BJ (cell line): ENCODE measurements around the gene RHAG. TPM values are rescaled to one million over a fixed set of nuclear protein-coding genes. Genes with fewer than 3 reads are reported as not detected.

Source experiments
- CTCF ChIA-PET: fragments of 350-600 bp; formaldehyde crosslinking; extraction: SDS; loops from one replicate; lab custom pipeline; 2021; ENCODE audit warnings: antibody characterized with exemption, inconsistent platforms; lab: Yijun Ruan, JAX
- POLR2A ChIA-PET: fragments of 300-600 bp; sonication (Branson Sonifier 250); formaldehyde crosslinking; extraction: SDS; loops from one replicate; lab custom pipeline; 2021; ENCODE audit warnings: antibody characterized with exemption; lab: Charles Lee
- DNase-seq: peaks from one replicate; pipeline ENCODE4 v3.0.0-alpha.2; 2011; ENCODE audit warnings: low read depth
- H3K27me3 ChIP-seq: 2 replicates; pipeline ENCODE4 v1.6.0; 2011; ENCODE audit warnings: low read length; ENCODE audit not compliant: control insufficient read depth, insufficient read depth
- H3K36me3 ChIP-seq: 2 replicates; pipeline ENCODE4 v1.5.1; 2011; ENCODE audit warnings: low read length; ENCODE audit not compliant: control insufficient read depth, insufficient read depth
- H3K4me3 ChIP-seq: 2 replicates; pipeline ENCODE4 v1.5.1; 2011; ENCODE audit warnings: low read depth, mild to moderate bottlenecking, control low read depth, low read length
- CTCF ChIP-seq: IDR thresholded peaks from 2 replicates; pipeline ENCODE4 v1.5.1; 2011; ENCODE audit warnings: low read depth, mild to moderate bottlenecking, control low read depth, inconsistent platforms, low read length, moderate library complexity; ENCODE audit not compliant: insufficient read depth
- polyA plus RNA-seq: library from polyadenylated mRNA; depleted of rRNA; stranded (reverse); fragments of >200 nt; gene quantifications from 2 replicates; pipeline ENCODE4 v1.2.3, GENCODE V29; 2011

The RHAG gene
- polyA plus RNA-seq, 1 experiment = not detected

GRCh38 chr6:49563006-49563886, 73.4 kb downstream of the RHAG start:
- H3K27me3 ChIP-seq = no peaks in the 10 kb centered on the region
- DNase-seq = no peak
- H3K36me3 ChIP-seq = no peaks in the 10 kb centered on the region
- no peak overlapping the region for H3K4me3 ChIP-seq
- ChIA-PET POLR2A (no interaction called here), CTCF (interaction anchor here (1.6 kb wide), 1 partner anchor 31 kb away, joined by 6 read pairs; no protein-coding TSS in a partner anchor)
- TF ChIP-seq CTCF = no peak

- no peaks in the 10 kb centered on the region for H3K27me3 ChIP-seq
- no peak for DNase-seq
- ChIA-PET CTCF (interaction anchor here (0.6 to 1.1 kb wide), 2 partner anchors 26 to 29 kb away, joined by 3 read pairs; no protein-coding TSS in a partner anchor), POLR2A (interaction anchor here (0.5 to 0.6 kb wide), 2 partner anchors 9 to 701 kb away, joined by 3 read pairs; no protein-coding TSS in a partner anchor)
- H3K36me3 ChIP-seq = no peaks in the 10 kb centered on the region
- TF ChIP-seq CTCF = no peak
- H3K4me3 ChIP-seq = no peak overlapping the region
Measured at GRCh38 chr6:49558238-49558637, 78.4 kb downstream of the RHAG start.

- no peak for DNase-seq
- no peak overlapping the region for H3K4me3 ChIP-seq
- no peaks in the 10 kb centered on the region for H3K36me3 ChIP-seq
- H3K27me3 ChIP-seq = no peaks in the 10 kb centered on the region
- CTCF ChIA-PET = interaction anchor here (1.1 kb wide), 1 partner anchor 25 kb away, joined by 3 read pairs; no protein-coding TSS in a partner anchor
- TF ChIP-seq CTCF = no peak
- POLR2A ChIA-PET = no interaction called here
Measured at GRCh38 chr6:49557177-49557576, 79.5 kb downstream of the RHAG start.

- no peak for TF ChIP-seq CTCF
- H3K4me3 ChIP-seq = no peak overlapping the region
- peak; percentile 11 for DNase-seq
- CTCF ChIA-PET = no interaction called here
- no peaks in the 10 kb centered on the region for H3K27me3 ChIP-seq
- POLR2A ChIA-PET = no interaction called here
- no peaks in the 10 kb centered on the region for H3K36me3 ChIP-seq
Measured at GRCh38 chr6:49556429-49556837, 80.2 kb downstream of the RHAG start.

GRCh38 chr6:49555951-49556350, 80.7 kb downstream of the RHAG start:
- ChIA-PET CTCF (no interaction called here), POLR2A (no interaction called here)
- Histone ChIP-seq H3K4me3 (no peak overlapping the region), H3K36me3 (no peaks in the 10 kb centered on the region), H3K27me3 (peaks cover 2% of the 10 kb centered on the region)
- TF ChIP-seq CTCF = no peak
- no peak for DNase-seq
